Measurements from ENCODE around the gene SPEN.

Gene SPEN

DNA sequence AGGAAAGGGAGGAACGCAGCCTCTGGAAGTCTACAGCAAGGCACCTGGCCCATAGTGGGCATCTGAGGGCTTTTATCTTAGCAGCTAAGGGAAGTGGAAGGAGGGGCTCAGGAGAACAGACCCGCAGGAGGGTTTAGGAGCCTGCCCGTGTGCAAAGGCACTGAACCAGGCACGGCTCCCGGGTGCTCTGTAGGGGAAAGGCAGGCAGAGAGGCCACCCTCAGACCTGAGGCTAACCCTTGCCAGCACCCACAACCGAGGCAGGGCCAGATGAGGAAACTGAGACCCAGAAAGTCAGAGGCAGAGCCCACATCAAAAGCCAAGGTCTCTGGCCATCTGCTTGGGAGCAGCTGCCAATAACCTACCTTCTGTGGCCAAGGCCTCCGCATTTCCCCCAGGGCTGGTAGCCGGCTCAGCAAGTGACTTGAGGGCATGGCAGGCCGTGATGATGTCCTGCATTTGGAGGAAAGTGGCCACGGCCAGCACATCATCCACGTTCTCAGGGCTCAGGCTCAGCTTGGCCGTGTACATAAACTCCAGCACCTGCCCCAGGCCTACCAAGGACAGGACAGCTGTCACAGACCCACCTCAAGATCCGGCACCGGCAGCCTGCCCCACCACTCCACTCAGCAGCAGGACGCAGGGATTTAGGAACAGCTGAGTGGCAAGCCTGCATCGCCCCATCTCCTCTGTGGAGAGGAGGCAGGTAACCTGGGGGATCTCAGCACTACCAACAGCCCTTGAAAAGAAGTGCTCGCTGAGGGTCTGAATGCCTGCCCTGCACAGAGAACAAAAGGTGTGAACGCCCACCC lies 99.3 kb downstream of the SPEN start:
- TF ChIP-seq, protein P1, sequence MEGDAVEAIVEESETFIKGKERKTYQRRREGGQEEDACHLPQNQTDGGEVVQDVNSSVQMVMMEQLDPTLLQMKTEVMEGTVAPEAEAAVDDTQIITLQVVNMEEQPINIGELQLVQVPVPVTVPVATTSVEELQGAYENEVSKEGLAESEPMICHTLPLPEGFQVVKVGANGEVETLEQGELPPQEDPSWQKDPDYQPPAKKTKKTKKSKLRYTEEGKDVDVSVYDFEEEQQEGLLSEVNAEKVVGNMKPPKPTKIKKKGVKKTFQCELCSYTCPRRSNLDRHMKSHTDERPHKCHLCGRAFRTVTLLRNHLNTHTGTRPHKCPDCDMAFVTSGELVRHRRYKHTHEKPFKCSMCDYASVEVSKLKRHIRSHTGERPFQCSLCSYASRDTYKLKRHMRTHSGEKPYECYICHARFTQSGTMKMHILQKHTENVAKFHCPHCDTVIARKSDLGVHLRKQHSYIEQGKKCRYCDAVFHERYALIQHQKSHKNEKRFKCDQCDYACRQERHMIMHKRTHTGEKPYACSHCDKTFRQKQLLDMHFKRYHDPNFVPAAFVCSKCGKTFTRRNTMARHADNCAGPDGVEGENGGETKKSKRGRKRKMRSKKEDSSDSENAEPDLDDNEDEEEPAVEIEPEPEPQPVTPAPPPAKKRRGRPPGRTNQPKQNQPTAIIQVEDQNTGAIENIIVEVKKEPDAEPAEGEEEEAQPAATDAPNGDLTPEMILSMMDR (conservative IDR thresholded peaks at IDR 0.05; ENCODE audit: low read depth), result no peak
- DNase-seq (ENCODE audit: low spot score), result no peak
- ChIA-PET CTCF (interaction anchor here (0.6 kb wide), 1 partner anchor 146 kb away, joined by 3 read pairs; no protein-coding TSS in a partner anchor), POLR2A (ENCODE audit: low non-redundant PET) (no interaction called here)
- H3K27ac ChIP-seq, result peak overlapping the region; percentile 100

DNA sequence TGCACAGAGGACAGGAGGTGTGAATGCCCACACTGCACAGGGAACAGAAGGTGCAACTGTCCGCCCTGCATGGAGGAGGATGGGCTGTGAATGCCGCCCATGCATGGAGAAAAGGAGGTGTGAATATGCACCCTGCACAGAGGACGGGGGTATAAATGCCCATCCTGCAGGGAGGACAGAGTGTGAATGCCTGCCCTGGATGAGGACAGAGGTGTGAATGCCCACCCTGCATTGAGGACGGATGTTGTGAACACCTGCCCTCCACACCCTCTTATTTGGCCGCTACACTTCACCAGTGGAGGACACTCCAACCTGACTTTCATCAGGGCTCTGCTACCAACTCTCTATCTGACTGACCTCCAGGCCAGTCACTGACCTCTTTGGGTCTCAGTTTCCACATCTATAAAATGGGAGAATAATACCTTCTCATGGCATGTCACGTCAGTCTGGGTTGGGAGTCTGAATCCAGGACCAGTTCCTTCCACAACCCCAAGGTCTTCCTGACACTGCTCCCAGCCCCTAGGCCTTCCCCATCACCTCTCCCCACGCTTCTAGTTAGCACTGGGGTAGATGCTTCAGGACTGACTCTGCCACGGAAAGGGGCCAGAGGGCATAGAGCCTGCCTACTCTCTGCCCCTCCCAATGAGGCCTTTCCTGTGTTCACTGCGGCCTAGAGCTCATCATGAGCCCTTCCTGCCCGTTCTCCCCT lies 100.0 kb downstream of the SPEN start:
- POLR2A ChIA-PET (ENCODE audit: low non-redundant PET), result interaction anchor here (0.5 kb wide), 1 partner anchor 114 kb away, joined by 3 read pairs; no protein-coding TSS in a partner anchor
- CTCF ChIA-PET, result no interaction called here
- no peak for DNase-seq (ENCODE audit: low spot score)
- H3K27ac ChIP-seq, result peak overlapping the region; percentile 100
- TF ChIP-seq, protein P1 (conservative IDR thresholded peaks at IDR 0.05; ENCODE audit: low read depth), result no peak

DNA sequence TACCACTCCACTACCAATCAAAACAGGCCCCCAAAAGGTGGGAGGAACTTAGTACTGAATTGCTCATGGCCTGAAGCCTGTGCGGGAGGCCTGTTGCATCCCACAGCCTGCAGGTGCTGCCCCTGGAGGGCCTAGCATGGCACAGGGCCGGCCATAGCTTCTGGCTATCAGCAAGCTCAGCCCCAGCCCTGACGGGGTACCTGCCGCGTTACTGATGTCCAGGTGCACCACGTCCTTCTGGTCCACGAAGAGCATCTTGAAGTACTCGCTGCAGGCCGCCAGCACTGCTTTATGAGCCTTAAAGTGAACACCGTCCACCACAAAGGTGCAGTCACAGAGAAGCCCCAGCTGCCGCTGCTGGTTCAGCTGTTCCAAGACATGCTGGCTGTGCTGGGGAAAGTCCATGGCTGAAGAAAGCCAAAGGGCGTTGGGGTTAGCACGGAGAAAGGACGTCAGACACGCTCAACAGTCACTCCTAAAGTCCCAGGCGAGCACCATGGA lies 100.6 kb downstream of the SPEN start:
- TF ChIP-seq, protein P1 (conservative IDR thresholded peaks at IDR 0.05; ENCODE audit: low read depth), result no peak
- DNase-seq (ENCODE audit: low spot score), result no peak
- peak overlapping the region; percentile 100 for H3K27ac ChIP-seq
- ChIA-PET POLR2A (ENCODE audit: low non-redundant PET) (interaction anchor here (0.5 to 0.9 kb wide), 2 partner anchors 28 to 115 kb away, joined by 3 read pairs; partner anchors contain the start of gene ZBTB17), CTCF (no interaction called here)

DNA sequence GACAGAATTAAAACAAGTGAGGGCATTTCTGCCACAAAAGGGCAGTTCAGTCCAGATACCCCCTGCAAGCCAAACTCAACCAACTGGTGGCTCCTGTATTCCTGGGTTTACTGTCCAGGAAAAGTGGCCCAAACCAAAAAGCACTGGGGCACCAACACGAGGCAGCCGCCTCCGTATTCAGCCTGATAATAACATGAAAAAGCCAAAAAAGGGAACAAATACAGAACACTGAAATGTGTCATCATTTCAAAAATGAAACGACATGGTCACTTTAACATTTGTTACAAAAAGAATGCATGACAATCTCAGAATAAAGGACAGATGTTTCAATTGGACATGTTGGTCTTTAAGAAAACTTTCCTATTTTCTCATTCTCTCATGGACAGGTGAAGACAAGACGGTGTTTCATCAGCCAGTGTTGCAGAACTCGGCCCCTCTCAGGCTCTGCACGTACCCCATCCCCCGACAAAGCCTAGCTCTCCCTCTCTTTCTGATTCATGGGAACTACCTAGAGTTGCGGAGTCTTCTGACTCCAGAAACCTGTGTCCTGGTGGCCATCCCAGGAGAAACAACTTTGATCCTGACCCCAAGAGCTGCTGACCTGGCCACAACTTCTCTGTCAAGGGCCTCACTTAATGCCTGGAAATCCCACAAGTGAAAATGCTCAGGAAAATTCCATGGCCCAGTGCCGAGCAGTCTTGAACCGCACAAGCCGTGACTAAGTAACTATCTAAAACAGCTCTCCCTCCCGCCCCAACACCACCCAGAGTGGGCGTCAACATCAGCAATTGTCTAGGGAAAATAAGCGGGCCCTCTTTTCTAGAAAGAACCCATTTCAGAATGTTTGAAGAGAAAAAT lies 101.3 kb downstream of the SPEN start:
- peak overlapping the region; percentile 100 for H3K27ac ChIP-seq
- ChIA-PET CTCF (no interaction called here), POLR2A (ENCODE audit: low non-redundant PET) (interaction anchor here (0.9 kb wide), 1 partner anchor 27 kb away, joined by 3 read pairs; the partner anchor contains the start of gene ZBTB17)
- peak; percentile 81 for DNase-seq (ENCODE audit: low spot score)
- TF ChIP-seq, protein P1 (conservative IDR thresholded peaks at IDR 0.05; ENCODE audit: low read depth), result no peak

DNA sequence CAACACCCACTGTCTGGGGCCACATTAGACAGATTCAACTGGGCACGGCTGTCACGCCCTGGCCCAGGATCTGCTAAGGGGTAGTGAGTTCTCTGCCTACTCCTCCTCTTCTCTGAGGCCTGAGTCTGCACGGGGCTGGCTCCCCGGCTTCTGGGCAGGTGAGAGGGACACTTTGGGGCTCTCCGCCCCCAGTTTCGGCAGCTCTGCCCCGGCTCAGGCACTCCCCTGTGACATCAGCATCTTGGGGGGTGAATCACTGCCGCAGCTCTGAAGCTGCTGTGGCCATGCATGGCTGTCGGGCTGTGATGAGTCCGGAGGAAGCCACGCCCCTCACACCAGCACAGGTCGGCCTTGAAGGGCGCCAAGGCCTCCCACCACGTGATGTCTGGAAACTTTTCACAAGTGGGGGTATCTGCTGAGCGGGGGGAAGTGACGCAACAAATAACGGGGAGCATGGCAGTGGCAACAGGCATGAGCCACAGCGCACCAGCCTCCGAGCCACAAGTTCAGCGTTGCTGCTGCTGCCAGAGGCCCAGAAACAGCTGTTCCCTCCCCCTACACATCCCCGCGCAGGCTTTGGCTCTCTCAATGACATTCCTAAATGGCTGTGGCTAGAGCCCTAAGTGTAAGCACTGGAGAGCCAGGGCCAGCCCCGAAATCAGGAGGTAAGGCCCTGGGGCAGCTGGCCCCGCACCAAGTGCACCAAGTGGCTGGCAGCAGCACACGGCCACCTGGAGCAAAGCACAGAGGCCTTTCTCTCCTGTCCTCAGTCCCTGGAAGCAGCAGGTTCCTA lies 102.1 kb downstream of the SPEN start:
- TF ChIP-seq, protein P1 (conservative IDR thresholded peaks at IDR 0.05; ENCODE audit: low read depth), result no peak
- peak overlapping the region; percentile 100 for H3K27ac ChIP-seq
- ChIA-PET CTCF (no interaction called here), POLR2A (ENCODE audit: low non-redundant PET) (interaction anchor here (0.9 kb wide), 1 partner anchor 26 kb away, joined by 3 read pairs; the partner anchor contains the start of gene ZBTB17)
- DNase-seq (ENCODE audit: low spot score), result peak; percentile 95

All from RWPE1 (cell line).